ENCODE results near the gene EXOSC2.

DNA sequence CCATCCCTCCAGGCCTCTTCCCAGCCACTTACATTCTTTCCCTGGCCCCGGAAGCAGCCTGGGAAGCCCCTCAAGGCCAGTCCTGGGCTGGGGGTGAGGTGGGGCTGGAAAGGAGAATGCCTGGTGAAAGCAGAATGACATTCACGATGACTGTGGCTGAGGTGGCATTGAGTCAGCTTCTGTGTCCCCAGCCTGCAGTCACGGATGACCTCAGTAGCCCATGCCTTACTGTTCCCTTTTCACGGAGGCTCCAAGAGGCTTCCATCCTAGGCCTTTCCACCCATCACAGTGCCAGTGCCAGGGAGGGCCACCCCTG lies 26.5 kb upstream of the EXOSC2 start:
- TF ChIP-seq, protein P1, sequence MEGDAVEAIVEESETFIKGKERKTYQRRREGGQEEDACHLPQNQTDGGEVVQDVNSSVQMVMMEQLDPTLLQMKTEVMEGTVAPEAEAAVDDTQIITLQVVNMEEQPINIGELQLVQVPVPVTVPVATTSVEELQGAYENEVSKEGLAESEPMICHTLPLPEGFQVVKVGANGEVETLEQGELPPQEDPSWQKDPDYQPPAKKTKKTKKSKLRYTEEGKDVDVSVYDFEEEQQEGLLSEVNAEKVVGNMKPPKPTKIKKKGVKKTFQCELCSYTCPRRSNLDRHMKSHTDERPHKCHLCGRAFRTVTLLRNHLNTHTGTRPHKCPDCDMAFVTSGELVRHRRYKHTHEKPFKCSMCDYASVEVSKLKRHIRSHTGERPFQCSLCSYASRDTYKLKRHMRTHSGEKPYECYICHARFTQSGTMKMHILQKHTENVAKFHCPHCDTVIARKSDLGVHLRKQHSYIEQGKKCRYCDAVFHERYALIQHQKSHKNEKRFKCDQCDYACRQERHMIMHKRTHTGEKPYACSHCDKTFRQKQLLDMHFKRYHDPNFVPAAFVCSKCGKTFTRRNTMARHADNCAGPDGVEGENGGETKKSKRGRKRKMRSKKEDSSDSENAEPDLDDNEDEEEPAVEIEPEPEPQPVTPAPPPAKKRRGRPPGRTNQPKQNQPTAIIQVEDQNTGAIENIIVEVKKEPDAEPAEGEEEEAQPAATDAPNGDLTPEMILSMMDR (IDR thresholded peaks at IDR 0.05): no peak
- TF ChIP-seq POLR2A (IDR thresholded peaks at IDR 0.05): no peak

All from testis (tissue), 2 donors.